ENCODE results near the gene FRS2.

GRCh38 chr12:69483700-69484099, 13.5 kb downstream of the FRS2 start:
- TF ChIP-seq POLR2A (IDR thresholded peaks at IDR 0.05; ENCODE audit: low read depth, low read length) (no peak), SPI1 (IDR thresholded peaks at IDR 0.05; ENCODE audit: low read depth, low read length) (no peak), POLR2AphosphoS5 (IDR thresholded peaks at IDR 0.05; ENCODE audit: low read depth, low read length) (no peak), TAF1 (IDR thresholded peaks at IDR 0.05; ENCODE audit: low read depth, low read length) (no peak)

All from GM12891 (cell line).